Activated naive CD8-positive, alpha-beta T cell treated with anti-CD3 and anti-CD28 coated beads, Interleukin-2, amount 10 ng/mL, durations not matched to agents 7 days and 5 days (primary cell): ENCODE measurements around the gene DACT3. TPM values are rescaled to one million over a fixed set of nuclear protein-coding genes. Genes with fewer than 3 reads are reported as not detected.

Experiments
- ATAC-seq: fragments of 150-1000 bp; cut with Tn5 transposase; one replicate; pipeline ENCODE4 v1.10.0; 2021; ENCODE audit warnings: low read depth, moderate library complexity
- POLR2A ChIA-PET: fragments of 350-600 bp; sonication (Branson Sonifier 250); formaldehyde crosslinking; loops from one replicate; lab custom pipeline; 2021; ENCODE audit warnings: antibody characterized with exemption; lab: Charles Lee
- DNase-seq: peaks from one replicate; pipeline ENCODE4 v3.0.0; 2021
- H3K27ac Mint-ChIP-seq: one replicate; pipeline ENCODE4 v1.8.0; 2022; ENCODE audit warnings: mild to moderate bottlenecking, mixed read lengths
- H3K27me3 Mint-ChIP-seq: one replicate; pipeline ENCODE4 v1.8.0; 2022; ENCODE audit warnings: mild to moderate bottlenecking, moderate library complexity, mixed read lengths
- H3K36me3 Mint-ChIP-seq: one replicate; pipeline ENCODE4 v1.8.0; 2021; ENCODE audit warnings: mild to moderate bottlenecking, mixed read lengths
- H3K4me1 Mint-ChIP-seq: one replicate; pipeline ENCODE4 v1.8.0; 2021; ENCODE audit warnings: mixed read lengths
- H3K4me3 Mint-ChIP-seq: one replicate; pipeline ENCODE4 v1.8.0; 2022; ENCODE audit warnings: mild to moderate bottlenecking, moderate library complexity, mixed read lengths
- H3K9me3 Mint-ChIP-seq: one replicate; pipeline ENCODE4 v1.8.0; 2021; ENCODE audit warnings: mixed read lengths
- total RNA-seq, 2 experiments: library from RNA; stranded (reverse); gene quantifications; one replicate each; pipeline ENCODE4 v1.2.3, GENCODE V29; 2021

Gene DACT3
- total RNA-seq, 2 experiments from 2014 or later = 0.42 to 0.48 TPM

- peaks cover 47% of the 10 kb centered on the region for H3K4me1 Mint-ChIP-seq
- no peaks in the 10 kb centered on the region for H3K27me3 Mint-ChIP-seq
- H3K36me3 Mint-ChIP-seq = peaks cover 2% of the 10 kb centered on the region
- H3K27ac Mint-ChIP-seq = peak overlapping the region; percentile 95
- ATAC-seq (no peak), DNase-seq (no peak)
- no peaks in the 10 kb centered on the region for H3K9me3 Mint-ChIP-seq
- H3K4me3 Mint-ChIP-seq = peak overlapping the region; percentile 92
- POLR2A ChIA-PET = interaction anchor here (0.9 to 5.7 kb wide), 5 partner anchors 10 to 101 kb away, joined by 3 to 36 read pairs (median 3); no protein-coding TSS in a partner anchor
Measured at GRCh38 chr19:46623915-46624502, 37.0 kb downstream of the DACT3 start.

- H3K9me3 Mint-ChIP-seq = no peaks in the 10 kb centered on the region
- no peak for DNase-seq
- peak overlapping the region; percentile 93 for H3K27ac Mint-ChIP-seq
- H3K36me3 Mint-ChIP-seq = peaks cover 2% of the 10 kb centered on the region
- peaks cover 51% of the 10 kb centered on the region for H3K4me1 Mint-ChIP-seq
- peak overlapping the region; percentile 78 for H3K4me3 Mint-ChIP-seq
- no peak for ATAC-seq
- POLR2A ChIA-PET = interaction anchor here (0.5 to 5.7 kb wide), 6 partner anchors 9 to 275 kb away, joined by 3 to 36 read pairs (median 6); no protein-coding TSS in a partner anchor
- no peaks in the 10 kb centered on the region for H3K27me3 Mint-ChIP-seq
Measured at GRCh38 chr19:46622118-46622446, 38.9 kb downstream of the DACT3 start.

- no peak for DNase-seq
- POLR2A ChIA-PET = interaction anchor here (0.5 to 5.7 kb wide), 7 partner anchors 8 to 274 kb away, joined by 3 to 36 read pairs (median 5); no protein-coding TSS in a partner anchor
- Mint-ChIP-seq H3K27me3 (no peaks in the 10 kb centered on the region), H3K9me3 (no peaks in the 10 kb centered on the region), H3K4me1 (peaks cover 55% of the 10 kb centered on the region), H3K36me3 (peaks cover 2% of the 10 kb centered on the region), H3K27ac (peak overlapping the region; percentile 93), H3K4me3 (peak overlapping the region; percentile 78)
- ATAC-seq = no peak
Measured at GRCh38 chr19:46621191-46622117, 39.5 kb downstream of the DACT3 start.

DNA sequence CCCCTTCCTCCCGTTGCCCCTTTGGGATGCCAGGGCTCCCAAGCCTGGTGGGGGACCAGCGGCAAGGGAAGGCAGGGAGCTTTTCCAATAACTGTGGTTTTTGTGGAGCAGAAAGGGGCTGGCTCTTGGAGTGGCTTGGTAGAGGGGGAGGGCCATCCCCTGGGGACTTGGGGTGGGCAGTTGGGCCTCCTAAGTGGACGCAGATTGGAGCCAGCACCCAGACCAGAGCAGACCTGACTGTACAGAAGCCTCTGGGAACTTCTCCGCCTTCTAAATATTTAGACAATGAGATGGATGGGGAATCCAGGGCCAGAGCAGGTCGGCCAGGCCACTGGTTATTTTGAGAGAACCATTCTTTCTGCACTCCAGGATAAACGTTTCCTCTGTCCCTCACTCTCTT, 40.3 kb downstream of the DACT3 start:
- Mint-ChIP-seq H3K27me3 (no peaks in the 10 kb centered on the region), H3K36me3 (peaks cover 2% of the 10 kb centered on the region), H3K9me3 (no peaks in the 10 kb centered on the region), H3K27ac (peak overlapping the region; percentile 93), H3K4me1 (peaks cover 60% of the 10 kb centered on the region), H3K4me3 (no peak overlapping the region)
- ATAC-seq = no peak
- DNase-seq = no peak
- POLR2A ChIA-PET = interaction anchor here (1.0 to 1.6 kb wide), 2 partner anchors 9 to 11 kb away, joined by 3 read pairs; no protein-coding TSS in a partner anchor

DNA sequence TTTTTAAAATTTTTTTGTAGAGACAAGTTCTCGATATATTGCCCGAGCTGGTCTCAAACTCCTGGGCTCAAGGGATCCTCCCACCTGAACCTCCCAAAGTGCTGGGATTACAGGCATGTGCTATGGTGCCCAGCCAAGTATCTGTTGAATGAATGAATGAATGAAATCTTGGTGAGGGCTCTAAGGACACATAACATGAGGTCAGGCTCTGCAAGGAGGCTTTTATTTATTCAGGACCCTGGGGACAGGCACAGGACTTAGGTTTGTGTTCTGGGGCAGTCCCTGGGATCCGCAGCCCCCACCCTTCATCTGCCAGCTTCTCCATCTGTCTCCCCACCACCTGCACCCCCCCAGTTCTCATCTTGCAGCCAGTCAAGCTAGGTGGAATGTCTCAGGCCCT, 40.7 kb downstream of the DACT3 start:
- Mint-ChIP-seq H3K9me3 (no peaks in the 10 kb centered on the region), H3K36me3 (peaks cover 2% of the 10 kb centered on the region), H3K27ac (peak overlapping the region; percentile 89), H3K27me3 (no peaks in the 10 kb centered on the region), H3K4me3 (peak overlapping the region; percentile 65), H3K4me1 (peaks cover 58% of the 10 kb centered on the region)
- POLR2A ChIA-PET = interaction anchor here (0.9 to 4.4 kb wide), 6 partner anchors 9 to 19 kb away, joined by 3 to 39 read pairs (median 3); partner anchors contain the start of gene CALM3
- ATAC-seq = no peak
- no peak for DNase-seq

- peak overlapping the region; percentile 65 for H3K4me3 Mint-ChIP-seq
- no peak for ATAC-seq
- no peaks in the 10 kb centered on the region for H3K27me3 Mint-ChIP-seq
- H3K36me3 Mint-ChIP-seq = no peaks in the 10 kb centered on the region
- peaks cover 54% of the 10 kb centered on the region for H3K4me1 Mint-ChIP-seq
- no peaks in the 10 kb centered on the region for H3K9me3 Mint-ChIP-seq
- DNase-seq = no peak
- peak overlapping the region; percentile 89 for H3K27ac Mint-ChIP-seq
- POLR2A ChIA-PET = interaction anchor here (0.9 to 4.4 kb wide), 5 partner anchors 10 to 99 kb away, joined by 3 to 39 read pairs (median 3); partner anchors contain the start of gene CALM3
Measured at GRCh38 chr19:46618670-46619231, 42.2 kb downstream of the DACT3 start.

DNA sequence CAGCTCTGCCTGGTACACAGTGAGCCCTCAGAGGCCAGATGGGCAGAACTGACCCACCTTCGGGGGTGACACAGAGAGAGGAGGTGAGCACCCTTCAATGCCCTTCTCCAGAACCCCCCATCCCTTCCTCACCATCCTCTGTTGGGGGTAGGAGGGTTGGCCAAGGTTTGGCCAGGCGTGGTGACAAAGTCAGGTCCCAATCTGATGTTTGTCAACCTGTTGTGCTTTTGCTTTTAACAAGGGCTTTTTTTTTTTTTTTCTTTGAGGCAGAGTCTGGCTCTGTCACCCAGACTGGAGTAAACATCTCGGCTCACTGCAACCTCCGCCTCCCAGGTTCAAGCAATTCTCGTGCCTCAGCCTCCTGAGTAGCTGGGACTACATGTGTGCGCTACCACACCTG, 43.4 kb downstream of the DACT3 start:
- no peaks in the 10 kb centered on the region for H3K9me3 Mint-ChIP-seq
- peaks cover 58% of the 10 kb centered on the region for H3K4me1 Mint-ChIP-seq

DNA sequence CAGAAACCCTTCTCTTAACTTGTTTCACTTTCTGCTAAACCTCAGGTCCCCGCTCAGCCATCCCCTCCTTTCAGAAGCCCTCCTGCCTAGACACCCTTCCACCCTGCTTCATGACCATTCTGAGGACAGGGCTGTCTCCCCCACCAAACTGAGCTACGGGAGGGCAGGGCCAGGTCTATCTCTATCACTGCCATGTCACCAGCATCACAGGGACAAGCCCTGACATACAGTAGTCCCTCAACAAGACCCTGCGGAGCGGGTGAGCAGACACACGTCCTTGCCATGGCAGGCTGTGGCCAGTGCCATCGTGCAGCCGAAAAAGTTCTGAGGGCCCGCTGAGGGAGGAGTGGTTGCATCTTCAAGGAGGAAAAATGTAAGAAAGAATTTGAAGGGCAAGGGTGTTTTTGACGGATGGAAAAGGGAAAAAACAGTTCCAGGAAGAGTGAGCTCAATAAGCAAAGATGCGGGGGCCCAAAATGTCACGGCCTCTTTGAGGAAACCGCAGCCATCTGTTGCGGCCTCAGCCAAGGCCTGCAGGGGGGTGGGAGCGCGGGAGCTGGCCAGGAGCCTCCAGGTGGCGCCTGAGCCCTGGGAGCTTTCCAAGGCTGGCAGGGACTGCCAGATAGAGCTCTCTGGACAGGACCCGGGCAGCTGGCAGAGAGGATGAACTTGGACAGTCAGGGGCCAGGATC, 44.2 kb downstream of the DACT3 start:
- DNase-seq (peak; percentile 61), ATAC-seq (no peak)
- Mint-ChIP-seq H3K4me3 (peak overlapping the region; percentile 80), H3K27ac (peak overlapping the region; percentile 96), H3K27me3 (no peaks in the 10 kb centered on the region), H3K36me3 (no peaks in the 10 kb centered on the region), H3K4me1 (peaks cover 58% of the 10 kb centered on the region), H3K9me3 (no peaks in the 10 kb centered on the region)
- POLR2A ChIA-PET = interaction anchor here (0.7 to 4.4 kb wide), 6 partner anchors 11 to 172 kb away, joined by 3 to 39 read pairs (median 8); partner anchors contain the start of genes CALM3, DACT3 and SLC1A5

More for the DNA sequence above, 43.4 kb downstream of the DACT3 start:
- POLR2A ChIA-PET = interaction anchor here (0.6 to 4.4 kb wide), 6 partner anchors 10 to 158 kb away, joined by 3 to 39 read pairs (median 8); partner anchors contain the start of genes CALM3 and DACT3
- Mint-ChIP-seq H3K36me3 (no peaks in the 10 kb centered on the region), H3K27ac (peak overlapping the region; percentile 96), H3K4me3 (no peak overlapping the region), H3K27me3 (no peaks in the 10 kb centered on the region)
- no peak for DNase-seq
- peak; percentile 6 for ATAC-seq

GRCh38 chr19:46615966-46616365, 45.0 kb downstream of the DACT3 start:
- ATAC-seq (no peak), DNase-seq (no peak)
- Mint-ChIP-seq H3K4me1 (peaks cover 61% of the 10 kb centered on the region), H3K27ac (peak overlapping the region; percentile 67), H3K9me3 (no peaks in the 10 kb centered on the region), H3K36me3 (peaks cover 2% of the 10 kb centered on the region), H3K27me3 (no peaks in the 10 kb centered on the region), H3K4me3 (no peak overlapping the region)
- POLR2A ChIA-PET = interaction anchor here (0.7 to 4.4 kb wide), 5 partner anchors 12 to 46 kb away, joined by 4 to 39 read pairs (median 15); partner anchors contain the start of genes CALM3 and DACT3

DNA sequence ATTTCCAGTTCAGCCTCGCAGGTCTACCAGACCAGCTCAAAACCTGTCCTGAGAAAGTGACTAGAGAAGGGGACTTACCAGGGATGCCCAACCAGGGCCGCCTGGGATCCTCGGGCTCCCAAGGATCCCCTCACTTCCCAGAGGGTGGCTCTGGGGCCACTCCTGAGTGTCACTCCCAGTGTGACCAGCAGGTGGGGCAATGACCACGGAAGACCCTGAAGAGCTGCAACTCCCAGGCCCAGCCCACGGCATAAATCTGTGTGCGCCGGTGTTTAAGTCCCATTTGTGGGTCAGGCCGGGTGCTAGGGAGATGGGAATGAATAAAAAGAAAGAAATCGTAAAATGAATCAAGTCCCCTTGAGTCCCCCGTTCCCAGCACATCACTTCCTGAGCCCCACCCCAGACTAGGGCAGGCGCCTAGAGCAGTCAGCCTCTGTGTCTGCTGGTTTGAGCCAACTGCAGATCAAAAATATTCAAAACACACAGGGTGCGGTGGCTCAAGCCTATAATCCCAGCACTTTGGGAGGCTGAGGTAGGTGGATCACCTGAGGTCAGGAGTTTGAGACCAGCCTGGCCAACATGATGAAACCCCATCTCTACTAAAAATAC, 46.8 kb downstream of the DACT3 start:
- peaks cover 56% of the 10 kb centered on the region for H3K4me1 Mint-ChIP-seq
- DNase-seq = peak; percentile 87
- peak; percentile 28 for ATAC-seq
- peak overlapping the region; percentile 83 for H3K27ac Mint-ChIP-seq
- no peaks in the 10 kb centered on the region for H3K9me3 Mint-ChIP-seq
- H3K4me3 Mint-ChIP-seq = peak overlapping the region; percentile 33
- H3K27me3 Mint-ChIP-seq = no peaks in the 10 kb centered on the region
- peaks cover 10% of the 10 kb centered on the region for H3K36me3 Mint-ChIP-seq
- POLR2A ChIA-PET = interaction anchor here (2.6 to 4.4 kb wide), 3 partner anchors 10 to 48 kb away, joined by 15 to 37 read pairs (median 36); partner anchors contain the start of genes CALM3, DACT3 and PTGIR

DNA sequence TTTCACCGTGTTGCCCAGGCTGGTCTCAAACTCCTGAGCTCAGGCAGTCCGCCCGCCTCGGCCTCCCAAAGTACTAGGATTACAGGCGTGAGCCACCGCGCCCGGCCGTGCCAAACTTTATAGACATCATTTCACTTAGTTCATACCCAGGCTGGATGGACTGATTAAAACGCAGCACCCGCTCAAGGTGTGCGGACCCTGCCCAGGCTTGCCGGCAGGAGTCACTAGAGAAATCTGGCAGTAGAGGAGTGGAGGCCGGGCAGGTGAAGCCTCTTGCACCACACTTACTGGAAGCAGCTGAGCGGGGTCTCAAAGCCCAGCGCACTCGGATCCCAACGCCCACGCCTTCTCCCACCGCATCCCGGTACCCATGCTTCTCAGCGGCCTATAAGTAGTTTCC, 47.5 kb downstream of the DACT3 start:
- peak; percentile 31 for DNase-seq
- POLR2A ChIA-PET = interaction anchor here (2.6 to 4.4 kb wide), 3 partner anchors 10 to 48 kb away, joined by 15 to 37 read pairs (median 36); partner anchors contain the start of genes CALM3, DACT3 and PTGIR
- no peak for ATAC-seq
- Mint-ChIP-seq H3K27me3 (no peaks in the 10 kb centered on the region), H3K4me3 (no peak overlapping the region), H3K36me3 (peaks cover 16% of the 10 kb centered on the region), H3K4me1 (peaks cover 51% of the 10 kb centered on the region), H3K27ac (peak overlapping the region; percentile 56), H3K9me3 (no peaks in the 10 kb centered on the region)

- peak overlapping the region; percentile 91 for H3K27ac Mint-ChIP-seq
- no peaks in the 10 kb centered on the region for H3K27me3 Mint-ChIP-seq
- H3K36me3 Mint-ChIP-seq = peaks cover 27% of the 10 kb centered on the region
- peaks cover 46% of the 10 kb centered on the region for H3K4me1 Mint-ChIP-seq
- H3K4me3 Mint-ChIP-seq = peak overlapping the region; percentile 70
- ATAC-seq (peak; percentile 32), DNase-seq (no peak)
- H3K9me3 Mint-ChIP-seq = no peaks in the 10 kb centered on the region
- POLR2A ChIA-PET = interaction anchor here (0.8 to 4.7 kb wide), 17 partner anchors 8 to 209 kb away, joined by 3 to 142 read pairs (median 4); partner anchors contain the start of genes CALM3, DACT3 and PTGIR
Measured at GRCh38 chr19:46611776-46612175, 49.2 kb downstream of the DACT3 start.
